BE2C (cell line): Measurements from ENCODE around the gene MEIS3.

ENCODE experiments used
- DNase-seq: peaks from one replicate; pipeline ENCODE4 v3.0.0-alpha.2; 2020
- H3K27me3 ChIP-seq: fragments of 250-450 bp; sonication (Bioruptor Pico); 2 replicates; pipeline ENCODE4 v1.5.1; 2020; ENCODE audit warnings: mild to moderate bottlenecking
- H3K36me3 ChIP-seq: fragments of 250-450 bp; sonication (Bioruptor Pico); 2 replicates; pipeline ENCODE4 v1.5.1; 2020; ENCODE audit warnings: mild to moderate bottlenecking
- H3K4me1 ChIP-seq: fragments of 250-450 bp; sonication (Bioruptor Pico); 2 replicates; pipeline ENCODE4 v1.5.1; 2020
- H3K4me3 ChIP-seq: 2 replicates; pipeline ENCODE4 v1.5.1; 2011; ENCODE audit warnings: low read depth, low read length
- H3K9me3 ChIP-seq: fragments of 250-450 bp; sonication (Bioruptor Pico); 2 replicates; pipeline ENCODE4 v1.5.1; 2020
- CTCF ChIP-seq: IDR thresholded peaks from 2 replicates; pipeline ENCODE4 v1.5.1; 2012; ENCODE audit warnings: mild to moderate bottlenecking, low read depth, low read length

Gene MEIS3

GRCh38 chr19:47459477-47459876 is 40.1 kb upstream of the MEIS3 start:
- DNase-seq: no peak
- Histone ChIP-seq H3K4me3 (no peak overlapping the region), H3K4me1 (no peaks in the 10 kb centered on the region), H3K9me3 (no peaks in the 10 kb centered on the region), H3K36me3 (no peaks in the 10 kb centered on the region), H3K27me3 (peaks cover 2% of the 10 kb centered on the region; the same call in 1 of the 2 replicates)
- no peak for TF ChIP-seq CTCF

GRCh38 chr19:47458672-47459071 is 39.3 kb upstream of the MEIS3 start:
- TF ChIP-seq CTCF: no peak

GRCh38 chr19:47456721-47457474 is 37.6 kb upstream of the MEIS3 start:
- Histone ChIP-seq H3K9me3 (no peaks in the 10 kb centered on the region), H3K4me1 (no peaks in the 10 kb centered on the region), H3K36me3 (no peaks in the 10 kb centered on the region), H3K4me3 (no peak overlapping the region), H3K27me3 (peaks cover 2% of the 10 kb centered on the region; the same call in 1 of the 2 replicates)
- no peak for TF ChIP-seq CTCF
- DNase-seq: no peak

More at GRCh38 chr19:47458672-47459071, 39.3 kb upstream of the MEIS3 start:
- Histone ChIP-seq H3K4me3 (no peak overlapping the region), H3K27me3 (peaks cover 2% of the 10 kb centered on the region; the same call in 1 of the 2 replicates), H3K36me3 (no peaks in the 10 kb centered on the region), H3K9me3 (no peaks in the 10 kb centered on the region), H3K4me1 (no peaks in the 10 kb centered on the region)
- no peak for DNase-seq

GRCh38 chr19:47450478-47450877 is 31.2 kb upstream of the MEIS3 start:
- H3K4me3 ChIP-seq: no peak overlapping the region
- peaks cover 5% of the 10 kb centered on the region for H3K9me3 ChIP-seq
- peaks cover 3% of the 10 kb centered on the region; the same call in 1 of the 2 replicates for H3K27me3 ChIP-seq
- peaks cover 9% of the 10 kb centered on the region for H3K4me1 ChIP-seq
- no peak for DNase-seq
- no peaks in the 10 kb centered on the region for H3K36me3 ChIP-seq
- no peak for TF ChIP-seq CTCF

- H3K36me3 ChIP-seq: no peaks in the 10 kb centered on the region
- H3K4me1 ChIP-seq: peaks cover 10% of the 10 kb centered on the region
- peaks cover 5% of the 10 kb centered on the region for H3K9me3 ChIP-seq
- peaks cover 3% of the 10 kb centered on the region; the same call in 1 of the 2 replicates for H3K27me3 ChIP-seq
- H3K4me3 ChIP-seq: no peak overlapping the region
- no peak for DNase-seq
- TF ChIP-seq CTCF: no peak
Measured at GRCh38 chr19:47448360-47448727, 29.0 kb upstream of the MEIS3 start.

- DNase-seq: peak; percentile 99
- peaks cover 10% of the 10 kb centered on the region for H3K4me1 ChIP-seq
- no peaks in the 10 kb centered on the region for H3K36me3 ChIP-seq
- no peak for TF ChIP-seq CTCF
- peak overlapping the region; percentile 58 for H3K4me3 ChIP-seq
- H3K9me3 ChIP-seq: peaks cover 5% of the 10 kb centered on the region
- H3K27me3 ChIP-seq: peaks cover 3% of the 10 kb centered on the region; the same call in 1 of the 2 replicates
Measured at GRCh38 chr19:47447470-47448359, 28.4 kb upstream of the MEIS3 start.
